Lower leg skin (tissue), 3 donors: Measurements from ENCODE around the gene PIP5K1B.

Experiments used
- POLR2A ChIP-seq, 2 donors: fragments of 450-650 bp; IDR thresholded peaks; one replicate each; pipeline ENCODE4 v1.6.1; 2016 to 2017; ENCODE audit warnings: antibody characterized with exemption in 2 of 2, mild to moderate bottlenecking in 1 of 2, moderate library complexity in 1 of 2
- TF ChIP-seq, protein P1 (sequence below), 3 donors: fragments of 450-650 bp; IDR thresholded peaks; one replicate each; pipeline ENCODE4 v1.5.1; 2016; ENCODE audit warnings: antibody characterized with exemption in 3 of 3, mild to moderate bottlenecking in 3 of 3, moderate library complexity in 2 of 3

DNA sequence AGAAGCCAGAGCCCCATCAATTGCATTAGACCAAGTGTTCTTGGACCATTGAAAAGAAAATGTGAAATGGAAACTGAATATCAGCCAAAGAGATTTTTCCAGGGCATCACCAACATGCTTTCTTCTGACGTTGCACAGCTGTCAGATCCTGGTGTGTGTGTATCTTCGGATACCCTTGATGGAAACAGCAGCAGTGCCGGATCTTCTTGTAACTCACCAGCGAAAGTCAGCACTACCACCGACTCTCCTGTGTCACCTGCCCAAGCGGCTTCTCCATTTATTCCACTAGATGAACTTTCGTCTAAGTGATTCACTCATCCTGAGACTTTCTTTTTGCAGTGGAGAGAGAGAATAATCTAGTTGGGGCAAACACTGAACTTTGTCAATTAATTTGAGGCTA is 75.7 kb downstream of the PIP5K1B start:
- no peak for TF ChIP-seq POLR2A (IDR thresholded peaks at IDR 0.05)
- TF ChIP-seq, protein P1, sequence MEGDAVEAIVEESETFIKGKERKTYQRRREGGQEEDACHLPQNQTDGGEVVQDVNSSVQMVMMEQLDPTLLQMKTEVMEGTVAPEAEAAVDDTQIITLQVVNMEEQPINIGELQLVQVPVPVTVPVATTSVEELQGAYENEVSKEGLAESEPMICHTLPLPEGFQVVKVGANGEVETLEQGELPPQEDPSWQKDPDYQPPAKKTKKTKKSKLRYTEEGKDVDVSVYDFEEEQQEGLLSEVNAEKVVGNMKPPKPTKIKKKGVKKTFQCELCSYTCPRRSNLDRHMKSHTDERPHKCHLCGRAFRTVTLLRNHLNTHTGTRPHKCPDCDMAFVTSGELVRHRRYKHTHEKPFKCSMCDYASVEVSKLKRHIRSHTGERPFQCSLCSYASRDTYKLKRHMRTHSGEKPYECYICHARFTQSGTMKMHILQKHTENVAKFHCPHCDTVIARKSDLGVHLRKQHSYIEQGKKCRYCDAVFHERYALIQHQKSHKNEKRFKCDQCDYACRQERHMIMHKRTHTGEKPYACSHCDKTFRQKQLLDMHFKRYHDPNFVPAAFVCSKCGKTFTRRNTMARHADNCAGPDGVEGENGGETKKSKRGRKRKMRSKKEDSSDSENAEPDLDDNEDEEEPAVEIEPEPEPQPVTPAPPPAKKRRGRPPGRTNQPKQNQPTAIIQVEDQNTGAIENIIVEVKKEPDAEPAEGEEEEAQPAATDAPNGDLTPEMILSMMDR (IDR thresholded peaks at IDR 0.05): no peak
